HG03457 (cell line): ENCODE measurements around the gene PRDM15.

Source experiments
- ATAC-seq: cut with Tn5 transposase; IDR thresholded peaks from one replicate; pipeline ENCODE4 v1.9.1; 2021; ENCODE audit warnings: moderate number of reproducible peaks; ENCODE audit not compliant: unreplicated experiment

PRDM15 gene

GRCh38 chr21:41827951-41828883, 50.9 kb downstream of the PRDM15 start:
- ATAC-seq: no peak

DNA sequence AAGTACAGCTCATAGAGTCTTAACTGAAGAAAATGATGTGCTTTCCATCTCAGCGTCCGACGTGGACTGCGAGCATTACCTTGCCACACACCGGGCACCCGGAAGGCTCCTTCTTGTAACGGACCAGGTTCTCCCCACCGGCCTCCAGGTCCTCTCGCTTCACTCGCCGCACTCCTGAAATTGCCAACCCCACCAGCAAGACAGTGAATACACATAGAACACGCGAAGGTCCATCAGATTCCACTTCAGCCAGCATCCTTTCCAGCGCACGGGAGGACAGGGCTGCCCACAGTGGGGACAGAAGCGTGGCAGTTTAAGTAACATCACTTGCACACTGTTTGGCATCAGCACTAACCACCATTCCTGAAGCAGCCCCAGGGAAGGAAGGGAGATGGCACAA, 53.3 kb downstream of the PRDM15 start:
- no peak for ATAC-seq

DNA sequence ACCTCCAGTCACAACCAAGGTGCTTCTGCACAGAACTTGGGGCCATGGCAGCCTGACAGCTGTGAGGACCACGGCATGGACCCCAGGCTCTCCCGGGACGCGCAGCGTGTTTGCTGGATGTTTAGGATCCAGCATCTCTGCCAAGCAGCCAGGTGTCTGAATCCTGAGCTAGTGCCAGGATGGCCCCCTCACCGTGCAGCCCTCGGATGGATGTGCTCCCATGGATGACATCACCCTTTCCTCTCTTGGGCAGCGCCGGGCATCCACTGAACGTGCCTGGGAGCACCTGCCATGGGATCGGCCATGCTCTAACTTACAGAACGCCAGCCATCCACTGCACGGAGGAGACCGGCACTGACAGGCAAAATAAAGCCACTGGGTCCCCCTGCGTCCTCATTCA, 53.9 kb downstream of the PRDM15 start:
- no peak for ATAC-seq

- ATAC-seq: no peak
These were observed 54.5 kb downstream of the PRDM15 start for GRCh38 chr21:41824466-41825207.

- no peak for ATAC-seq
These were observed 55.2 kb downstream of the PRDM15 start for GRCh38 chr21:41823906-41824305.

DNA sequence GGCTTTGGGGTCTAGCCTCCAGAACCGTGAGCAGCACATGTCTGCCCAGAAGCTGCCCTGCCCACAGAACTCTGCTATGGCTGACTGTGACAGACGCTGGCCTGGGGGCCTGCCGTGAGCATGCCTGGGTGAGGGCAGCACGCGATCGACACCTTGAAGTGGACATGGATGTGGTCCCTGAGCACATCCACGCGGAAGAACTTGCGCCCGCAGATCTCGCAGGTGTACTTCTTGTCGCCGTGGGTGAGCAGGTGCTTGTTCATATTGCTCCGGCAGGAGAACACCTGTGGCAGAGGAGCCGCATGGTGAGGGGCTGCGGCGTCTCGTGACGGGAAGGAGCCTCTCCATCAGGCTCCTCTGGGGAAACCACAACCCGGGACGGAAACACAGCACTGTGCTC, 56.0 kb downstream of the PRDM15 start:
- ATAC-seq: no peak

DNA sequence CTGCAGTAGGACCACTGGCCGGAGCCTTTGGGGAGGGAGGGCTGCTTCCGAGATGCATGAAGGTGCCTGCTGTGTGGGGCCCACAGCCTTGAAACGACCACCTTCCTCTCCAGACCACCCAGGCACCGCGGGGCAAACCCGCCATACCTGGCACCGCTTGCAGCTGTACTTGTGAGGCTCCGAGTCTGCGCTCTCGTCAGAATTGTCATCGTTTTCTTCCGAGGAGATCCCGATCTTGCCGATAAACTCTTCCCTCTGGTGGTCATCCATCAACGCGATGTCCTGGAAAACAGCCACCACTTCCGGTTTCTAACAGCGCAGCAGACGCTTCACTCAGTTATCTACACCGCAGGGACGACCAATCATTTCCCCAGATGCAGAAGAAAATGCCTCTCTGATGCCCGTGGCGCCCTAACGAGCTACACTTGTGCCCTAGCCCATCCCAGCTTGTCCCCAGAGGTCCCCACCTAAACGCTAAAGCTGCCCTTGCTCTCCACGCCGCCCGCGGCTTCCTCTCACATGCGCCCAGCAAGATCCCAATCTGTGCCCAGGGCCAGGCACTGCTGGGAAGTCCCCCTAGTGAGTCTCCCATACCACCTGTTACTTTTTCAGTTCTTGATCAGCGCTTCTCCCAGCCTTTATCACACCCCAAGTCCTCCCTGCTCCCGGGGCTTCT, 57.2 kb downstream of the PRDM15 start:
- no peak for ATAC-seq

DNA sequence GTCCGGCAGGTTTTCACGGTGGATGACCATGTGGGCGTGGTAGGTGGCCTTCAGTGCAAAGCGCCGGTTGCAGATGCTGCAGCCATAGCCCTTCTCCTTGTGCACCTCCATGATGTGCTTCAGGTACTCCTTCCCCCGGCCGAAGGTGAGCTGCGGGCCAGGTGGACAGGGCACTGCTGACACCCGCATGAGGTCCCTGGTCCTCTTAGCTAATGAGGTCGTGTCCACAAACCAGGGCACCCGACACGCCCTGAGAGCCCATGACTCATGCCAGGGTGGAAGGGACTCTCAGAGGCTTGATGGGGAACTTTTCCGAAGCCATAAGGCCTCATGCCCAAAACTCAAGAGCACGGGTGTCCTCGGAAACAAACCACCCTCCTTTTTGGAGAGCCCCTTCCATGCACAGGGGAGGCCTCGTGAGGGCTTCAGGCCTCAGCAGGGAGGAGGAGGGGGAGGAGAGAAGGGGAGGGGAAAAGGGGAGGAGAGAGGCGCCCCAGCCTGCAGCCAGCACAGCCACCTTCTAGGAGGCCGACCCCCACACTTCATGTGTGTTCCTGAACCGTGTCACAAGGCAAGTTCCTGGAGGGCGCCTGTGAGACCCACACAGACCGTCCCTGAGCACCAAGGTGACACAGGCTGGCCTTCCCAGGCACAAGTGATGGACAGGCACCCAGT, 57.9 kb downstream of the PRDM15 start:
- no peak for ATAC-seq

DNA sequence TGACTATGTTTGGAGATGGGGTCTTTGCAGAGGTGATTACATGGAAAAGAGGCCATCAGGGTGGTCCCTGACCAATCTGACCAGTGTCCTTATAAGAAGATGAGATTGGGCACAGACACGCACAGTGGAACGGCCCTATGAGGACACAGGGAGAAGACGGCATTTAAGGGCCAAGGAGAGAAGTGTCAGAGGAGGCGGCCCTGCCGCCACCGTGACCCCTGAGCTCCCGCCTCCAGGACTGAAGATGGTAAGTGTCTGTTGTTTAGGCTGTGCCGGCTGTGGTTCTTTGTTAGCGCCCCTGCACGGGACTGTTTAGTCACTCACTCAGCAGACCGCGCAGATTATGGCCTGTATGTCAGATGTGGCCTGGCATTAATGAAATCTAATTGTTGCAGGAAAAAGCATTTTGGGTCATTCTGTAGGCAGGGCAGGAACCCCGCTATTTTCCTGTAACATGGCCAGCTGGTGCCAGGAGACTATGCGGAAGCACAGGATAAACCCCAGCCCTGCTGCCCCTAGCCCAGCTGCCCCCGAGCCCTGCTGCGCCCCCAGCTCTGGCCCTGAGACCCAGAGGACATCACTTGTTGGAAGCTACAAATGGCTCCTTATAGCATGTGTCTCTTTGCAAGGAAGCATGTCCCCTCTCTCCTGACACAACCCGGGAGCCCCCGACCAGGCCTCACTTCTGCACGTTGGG, 58.6 kb downstream of the PRDM15 start:
- no peak for ATAC-seq

DNA sequence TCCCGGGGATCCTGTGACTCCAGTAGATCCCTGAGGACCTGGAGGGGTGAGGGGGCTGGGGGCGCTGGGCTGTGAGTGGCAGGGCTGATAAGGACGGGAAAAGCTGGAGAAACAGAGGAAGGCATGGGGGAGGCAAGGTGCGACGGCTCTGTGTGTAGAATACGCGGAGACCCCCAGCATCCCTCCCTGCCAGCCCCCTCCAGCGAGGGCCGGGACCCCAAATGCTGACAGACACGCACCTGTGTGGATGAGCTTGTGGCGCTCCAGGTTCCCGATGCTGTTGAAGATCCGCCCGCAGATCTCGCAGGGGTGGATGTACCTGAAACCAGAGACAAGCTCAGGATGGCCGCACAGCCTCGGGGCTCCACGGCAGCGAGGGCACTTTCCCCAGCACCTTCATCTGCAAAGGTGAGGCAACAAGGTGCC, 59.3 kb downstream of the PRDM15 start:
- no peak for ATAC-seq

DNA sequence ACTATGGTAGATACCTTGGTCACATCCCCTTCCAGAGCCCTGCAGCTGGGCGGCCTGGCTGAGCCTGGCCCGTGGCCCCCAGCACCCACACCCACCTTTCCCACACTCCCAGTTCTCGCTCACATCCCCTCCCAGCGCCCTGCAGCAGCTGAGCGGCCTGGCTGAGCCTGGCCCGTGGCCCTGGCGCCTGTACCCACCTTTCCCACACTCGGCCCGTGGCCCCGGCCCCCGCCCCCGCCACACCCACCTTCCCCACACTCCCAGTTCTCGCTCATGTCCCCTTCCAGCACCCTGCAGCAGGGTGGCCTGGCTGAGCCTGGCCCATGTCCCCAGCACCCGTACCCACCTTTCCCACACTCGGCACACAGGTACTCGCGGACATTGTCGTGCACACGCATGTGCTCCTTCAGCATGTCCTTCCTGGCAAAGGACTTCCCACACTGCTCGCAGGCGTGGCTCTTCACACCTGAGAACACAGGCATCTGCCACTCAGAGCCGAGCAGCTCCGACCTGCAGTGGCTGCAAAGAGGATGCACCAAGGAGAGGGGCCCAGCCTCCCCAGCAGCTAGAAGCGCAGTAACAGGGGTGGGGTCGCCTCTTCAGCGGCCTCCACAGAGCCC, 59.8 kb downstream of the PRDM15 start:
- no peak for ATAC-seq

DNA sequence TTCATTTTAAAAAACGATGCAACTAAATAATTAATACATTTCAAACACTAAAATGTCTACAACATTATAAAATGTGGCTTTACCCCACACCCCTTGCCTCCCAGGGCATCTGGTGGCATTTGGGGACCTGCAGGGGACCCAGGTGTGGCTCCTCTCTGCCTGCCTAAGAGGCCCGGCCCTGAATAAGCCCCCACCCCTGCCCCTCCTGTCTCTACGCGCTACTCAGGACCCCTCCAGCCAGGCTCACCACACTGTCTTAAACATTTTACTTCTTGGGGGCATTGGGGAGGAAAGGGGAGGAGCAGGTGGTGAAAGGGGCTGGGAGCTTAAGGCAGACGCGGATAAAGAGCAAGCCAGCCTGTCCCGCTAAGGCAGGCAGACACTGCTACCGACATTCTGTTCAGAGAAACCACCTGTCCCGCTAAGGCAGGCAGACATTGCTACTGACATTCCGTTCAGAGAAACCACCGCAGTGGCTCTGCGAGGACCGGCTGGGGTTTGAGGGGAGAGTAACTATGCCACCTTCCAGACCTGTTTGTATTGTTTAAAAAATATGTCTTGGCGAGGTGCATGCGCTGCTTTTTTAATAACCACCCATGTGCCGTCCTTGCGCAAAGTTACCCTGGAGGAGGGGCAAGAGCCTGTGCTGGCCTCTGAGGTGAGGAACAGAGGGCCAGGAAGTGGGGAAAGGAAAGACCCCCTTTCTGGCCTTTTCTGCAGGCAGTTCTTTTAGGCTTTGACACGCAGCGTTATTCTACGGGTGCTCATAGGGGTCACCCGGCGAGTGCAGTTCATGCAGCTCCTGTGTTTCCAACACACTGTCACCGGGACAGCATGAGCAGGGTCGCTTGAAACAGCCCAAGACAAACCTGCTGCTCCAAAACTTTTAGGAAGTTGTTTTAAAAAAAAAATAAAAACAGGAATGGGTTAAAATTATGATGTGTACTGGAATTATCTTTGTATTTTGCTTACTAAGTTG, 61.0 kb downstream of the PRDM15 start:
- ATAC-seq: no peak

DNA sequence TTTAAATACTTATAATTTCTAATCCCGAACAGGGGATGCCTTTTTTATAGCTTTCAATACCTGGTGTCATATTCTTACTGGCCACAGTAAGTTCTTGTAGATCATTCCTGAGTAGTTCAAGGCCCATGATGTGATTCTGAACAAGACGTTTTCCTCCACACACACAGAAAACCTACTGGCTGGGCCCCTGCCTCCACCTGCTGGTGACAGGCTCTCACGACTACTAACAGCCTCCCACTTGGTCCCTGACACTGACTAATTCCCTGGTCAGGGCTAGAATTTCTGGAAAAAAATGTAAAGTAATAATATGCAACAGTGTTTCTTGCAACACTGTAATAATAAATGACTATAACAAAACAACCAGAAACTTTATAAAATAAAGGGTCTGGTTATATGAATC, 61.9 kb downstream of the PRDM15 start:
- no peak for ATAC-seq

- ATAC-seq: no peak
These were observed 62.5 kb downstream of the PRDM15 start for GRCh38 chr21:41816583-41817165.

DNA sequence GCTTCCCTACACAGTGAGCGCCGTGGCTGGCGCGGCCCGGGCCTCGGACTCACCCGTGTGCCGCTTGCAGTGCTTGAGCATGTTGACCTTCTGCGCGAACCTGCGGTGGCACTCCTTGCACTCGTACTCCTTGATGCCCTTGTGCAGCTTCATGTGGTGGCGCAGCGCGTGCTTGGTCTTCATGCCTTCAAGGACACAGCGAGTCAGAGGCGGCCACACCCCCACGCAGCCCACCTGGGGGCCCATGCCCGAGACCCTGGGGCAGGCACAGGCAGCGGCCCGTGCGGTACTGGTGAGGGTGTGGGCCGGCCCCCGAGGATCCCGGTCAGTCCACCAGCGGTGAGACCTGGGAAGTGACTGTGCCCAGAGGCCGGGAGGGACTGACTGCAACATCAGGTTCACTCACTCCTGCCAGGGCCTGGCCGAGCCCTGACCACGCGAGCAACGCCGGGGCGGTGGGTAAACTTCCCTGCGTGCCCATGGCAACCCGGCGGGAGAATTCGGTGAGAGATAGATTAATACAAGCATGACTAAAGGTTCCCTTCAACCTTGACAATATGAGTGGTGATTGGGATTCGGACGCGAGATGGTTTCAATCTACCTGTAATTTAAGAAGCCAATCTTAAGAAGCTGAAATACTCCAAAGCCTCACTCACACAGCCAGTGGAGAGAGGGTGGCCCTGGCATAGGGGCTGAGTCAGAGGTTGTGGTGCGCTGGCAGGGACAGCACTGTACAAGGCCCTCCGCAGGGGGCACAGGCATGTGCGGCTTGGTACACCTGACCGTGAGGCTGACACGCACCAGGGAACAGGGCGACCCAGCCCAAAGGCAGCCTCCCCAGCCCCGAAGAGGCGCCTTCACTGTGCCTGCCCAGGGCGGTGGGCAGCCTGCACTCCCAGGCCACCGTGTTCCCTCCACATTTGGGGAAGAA, 63.2 kb downstream of the PRDM15 start:
- ATAC-seq: no peak

DNA sequence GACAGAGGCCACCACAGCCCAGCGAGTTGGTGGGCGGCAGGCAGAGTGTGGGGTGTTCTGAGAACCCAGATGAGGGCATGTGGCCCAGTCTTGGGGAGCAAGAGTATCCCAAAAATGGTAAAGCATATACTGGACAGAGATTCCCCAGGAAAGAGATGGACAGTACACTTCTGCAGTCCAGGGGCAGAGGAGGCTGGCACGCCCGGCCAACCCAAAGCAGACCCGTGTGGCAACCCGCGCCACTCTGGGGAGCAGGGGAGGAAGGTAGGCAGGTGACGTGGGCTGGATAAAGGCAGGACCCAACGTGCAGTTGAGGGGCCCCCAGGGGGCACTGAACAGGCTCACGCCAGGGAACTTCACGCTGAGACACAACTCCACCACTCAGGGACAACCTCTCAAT, 65.9 kb downstream of the PRDM15 start:
- ATAC-seq: no peak

DNA sequence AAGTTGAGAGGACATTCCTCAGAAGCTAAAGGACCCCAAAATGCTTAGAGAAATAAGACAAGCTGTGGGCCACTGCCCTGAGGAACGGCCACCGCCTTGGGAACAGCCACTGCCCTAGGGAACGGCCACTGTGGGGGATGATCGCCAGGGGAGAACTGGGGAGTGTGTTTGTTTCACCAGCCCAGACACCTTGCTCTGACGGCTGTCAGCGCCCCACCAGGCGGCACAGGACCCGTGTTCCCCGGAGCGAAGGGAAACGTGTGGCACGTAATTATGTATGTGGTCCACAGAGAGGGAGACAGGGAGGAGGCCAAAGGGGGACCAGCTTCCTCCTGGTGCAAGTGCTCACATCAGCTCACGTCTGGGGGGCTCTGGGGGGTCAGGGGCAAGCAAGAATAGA, 66.5 kb downstream of the PRDM15 start:
- no peak for ATAC-seq

- no peak for ATAC-seq
These were observed 68.6 kb downstream of the PRDM15 start for GRCh38 chr21:41810597-41810932.
